HG02610 (cell line): ENCODE results near the gene PRKCA.
"Not testable (repeated sequence)": the region's sequence is repeated elsewhere in the genome, so short reads cannot be mapped to it uniquely, and the experiment has no call there.

ENCODE experiments used
- ATAC-seq: cut with Tn5 transposase; IDR thresholded peaks from one replicate; pipeline ENCODE4 v1.9.1; 2021; ENCODE audit warnings: mild to moderate bottlenecking, moderate library complexity; ENCODE audit not compliant: unreplicated experiment

Gene PRKCA

DNA sequence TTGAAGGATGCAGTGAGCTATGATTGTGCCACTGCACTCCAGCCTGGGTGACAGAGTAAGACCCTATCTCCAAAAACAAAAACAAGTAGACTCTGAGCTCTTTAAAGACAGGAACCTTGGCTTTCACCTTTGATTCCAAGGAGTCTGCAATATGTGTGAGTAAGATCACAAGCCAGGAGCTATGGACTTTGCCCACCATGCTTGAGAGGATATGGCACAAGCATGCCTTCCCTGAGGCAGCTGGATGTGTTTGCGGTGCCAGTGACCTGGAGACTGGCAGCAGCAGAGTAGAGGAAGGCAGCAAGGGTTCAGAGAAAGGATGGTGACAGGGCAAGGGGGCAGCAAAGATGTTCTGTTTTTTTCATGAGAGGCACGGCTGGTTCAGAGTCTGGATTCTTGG, 14.5 kb upstream of the PRKCA start:
- ATAC-seq = no peak

- no peak for ATAC-seq
Observed at GRCh38 chr17:66290101-66290722, 12.2 kb upstream of the PRKCA start.

- no peak for ATAC-seq
Observed at GRCh38 chr17:66292353-66292752, 10.1 kb upstream of the PRKCA start.

DNA sequence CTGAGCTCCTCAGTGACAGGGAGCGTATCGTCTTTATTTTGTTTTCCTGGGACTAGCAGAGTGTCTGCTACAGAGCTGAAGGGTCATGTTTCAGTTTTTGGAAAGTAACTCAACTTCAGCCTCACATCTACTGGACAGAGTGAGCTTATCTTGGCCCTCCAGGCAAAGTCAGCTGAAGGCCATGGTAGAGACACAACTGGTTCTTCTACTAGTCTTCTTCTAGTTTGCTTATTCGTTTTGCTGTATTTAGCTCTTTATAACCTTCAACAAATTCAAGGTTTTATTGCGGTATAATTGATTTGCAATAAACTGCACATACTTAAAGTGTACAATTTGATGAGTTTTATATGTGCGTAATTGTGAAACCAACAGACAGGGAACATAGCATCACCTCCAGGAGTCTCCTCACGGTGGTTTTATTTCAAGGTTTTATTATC, 6.1 kb upstream of the PRKCA start:
- ATAC-seq = no peak

DNA sequence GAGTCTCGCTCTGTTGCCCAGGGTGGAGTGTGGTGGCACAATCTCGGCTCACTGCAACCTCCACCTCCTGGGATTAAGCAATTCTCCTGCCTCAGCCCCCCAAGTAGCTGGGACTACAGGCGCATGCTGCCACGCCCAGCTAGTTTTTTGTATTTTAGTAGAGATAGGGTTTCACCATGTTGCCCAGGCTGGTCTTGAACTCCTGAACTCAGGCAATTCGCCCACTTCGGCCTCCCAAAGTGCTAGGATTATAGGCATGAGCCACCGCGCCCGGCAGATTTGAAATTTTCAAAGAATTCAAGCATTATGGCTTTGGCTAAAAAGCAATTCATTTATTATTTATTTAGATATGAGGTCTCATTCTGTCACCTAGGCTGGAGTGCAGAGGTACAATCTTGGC, 5.0 kb upstream of the PRKCA start:
- ATAC-seq = not testable (repeated sequence)

- ATAC-seq = no peak
Observed at GRCh38 chr17:66299711-66300110, 2.7 kb upstream of the PRKCA start.

GRCh38 chr17:66300956-66301355, 1.5 kb upstream of the PRKCA start:
- no peak for ATAC-seq

- no peak for ATAC-seq
Observed at GRCh38 chr17:66301367-66301863, 998 bp upstream of the PRKCA start.

- ATAC-seq = peak; percentile 32
Observed at GRCh38 chr17:66302761-66303626, 581 bp downstream of the PRKCA start.

DNA sequence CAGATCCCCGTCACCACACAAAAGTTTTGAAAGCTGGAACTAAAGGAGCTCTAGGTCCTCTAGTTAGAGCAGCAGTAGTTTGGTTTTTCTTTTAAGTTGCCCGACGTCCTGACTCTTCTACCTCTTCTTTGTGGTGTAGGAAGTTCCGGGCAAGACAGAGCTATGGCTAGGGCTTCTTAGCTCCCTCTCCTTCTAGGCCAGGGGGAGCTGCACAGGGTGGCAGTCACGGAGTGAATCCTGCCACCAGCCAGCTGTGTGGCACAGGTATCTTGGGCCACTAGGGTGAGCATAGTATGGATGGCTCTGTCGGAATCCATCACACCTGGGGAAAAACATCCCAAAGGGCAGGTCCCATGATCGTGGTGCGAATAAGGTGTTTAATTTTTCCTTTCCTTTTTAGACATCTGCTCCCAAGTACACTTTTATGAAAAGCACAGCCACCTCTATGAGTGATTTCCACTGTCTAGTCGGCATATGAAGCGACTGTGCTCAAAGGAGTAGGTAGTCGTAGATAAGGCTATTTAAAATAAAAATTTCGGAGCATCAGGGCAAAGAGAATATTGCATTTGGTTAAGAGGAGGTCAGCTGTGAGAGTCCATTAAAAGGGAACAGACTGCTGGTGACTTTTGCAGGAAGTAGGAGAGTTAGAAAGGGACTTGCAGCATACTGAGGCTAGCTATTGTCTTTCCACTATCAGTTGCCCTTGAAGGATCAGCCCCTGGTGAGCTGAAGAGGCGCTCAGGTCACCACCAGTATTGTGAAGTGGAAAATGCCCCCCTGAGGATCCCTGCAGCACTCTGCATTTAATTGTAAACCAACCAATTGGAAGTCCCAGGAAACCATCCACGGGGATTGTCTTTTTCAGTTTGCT, 2.1 kb downstream of the PRKCA start:
- ATAC-seq = no peak

GRCh38 chr17:66306446-66306845, 4.0 kb downstream of the PRKCA start:
- no peak for ATAC-seq

DNA sequence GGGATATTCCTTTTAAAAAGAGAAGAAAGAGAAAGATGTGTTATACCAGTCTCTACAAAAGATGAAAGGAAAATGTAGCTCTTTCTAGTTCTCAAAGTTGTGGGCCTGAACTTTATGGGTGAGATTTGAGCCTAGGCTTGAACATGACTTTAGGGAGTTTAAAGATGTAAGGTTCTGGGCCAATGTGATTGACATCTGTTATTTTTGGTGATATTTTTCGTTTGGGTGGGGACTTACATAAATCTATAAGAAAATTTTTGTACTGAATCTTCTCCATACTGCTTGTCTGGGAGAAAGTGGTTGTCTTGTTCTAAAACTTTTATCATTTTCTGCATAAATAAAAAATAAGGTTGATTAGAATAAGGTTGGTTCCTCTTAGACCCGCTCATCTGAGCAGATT, 4.8 kb downstream of the PRKCA start:
- ATAC-seq = no peak

GRCh38 chr17:66308856-66309255, 6.4 kb downstream of the PRKCA start:
- no peak for ATAC-seq

DNA sequence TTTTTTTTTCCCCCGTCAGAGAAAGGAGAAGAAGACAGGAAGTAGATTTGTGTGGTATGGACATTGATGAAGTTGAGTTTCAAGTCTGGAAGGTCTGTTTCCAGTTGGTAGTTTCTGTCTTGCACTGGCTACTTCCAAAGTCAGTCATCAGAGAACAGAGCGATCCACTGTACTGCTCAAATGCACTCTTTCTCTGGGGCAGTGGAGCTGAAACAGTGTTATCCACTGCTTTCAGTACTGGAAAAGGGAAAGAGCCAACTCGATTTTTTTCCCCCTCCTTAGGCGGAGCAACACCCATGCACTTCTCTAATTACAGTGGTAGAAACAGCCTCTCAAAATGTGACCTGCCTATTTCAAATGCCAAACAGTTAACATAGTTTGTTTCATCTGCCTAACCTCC, 7.4 kb downstream of the PRKCA start:
- no peak for ATAC-seq

GRCh38 chr17:66310528-66311148, 8.2 kb downstream of the PRKCA start:
- ATAC-seq = no peak

GRCh38 chr17:66312912-66313311, 10.5 kb downstream of the PRKCA start:
- ATAC-seq = no peak

DNA sequence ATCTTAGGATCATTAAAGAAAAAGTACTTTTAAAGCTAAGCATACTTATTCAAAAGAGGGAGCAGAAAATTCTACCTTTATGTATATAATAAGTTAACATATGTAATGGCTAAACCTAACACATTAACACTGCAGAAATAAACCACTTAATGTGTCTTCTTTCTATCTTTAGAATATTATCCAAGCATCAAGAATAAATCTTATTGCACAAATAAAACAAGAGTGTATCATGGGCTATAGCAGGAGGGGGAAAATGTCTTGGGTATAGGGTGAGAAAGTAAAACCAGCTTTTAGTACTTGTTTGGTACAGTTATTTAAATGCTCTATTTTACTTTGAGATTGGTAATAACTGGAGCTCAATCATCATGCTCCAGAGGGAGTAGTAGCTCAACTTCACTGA, 10.9 kb downstream of the PRKCA start:
- no peak for ATAC-seq

GRCh38 chr17:66313995-66314659, 11.7 kb downstream of the PRKCA start:
- ATAC-seq = no peak

GRCh38 chr17:66317629-66318028, 15.2 kb downstream of the PRKCA start:
- no peak for ATAC-seq

- ATAC-seq = no peak
Observed at GRCh38 chr17:66319226-66319625, 16.8 kb downstream of the PRKCA start.
